Measurements from ENCODE around the gene ZFP36L1. TPM values are rescaled to one million over a fixed set of nuclear protein-coding genes. Genes with fewer than 3 reads are reported as not detected.

The ZFP36L1 gene
- total and polyA plus RNA-seq, 2 of the 13 experiments (the other 11 are each of a cell fraction or from before 2014, with no cell fraction given), result 7.4 to 10.2 TPM

GRCh38 chr14:68794130-68794850 lies 1.4 kb upstream of the ZFP36L1 start (continued):
- TF ChIP-seq MXD3 (CRISPR knock-in tag; IDR thresholded peaks at IDR 0.05) (peak; percentile 70; the same call in 1 of the 2 replicates), ZNF605 (CRISPR knock-in tag; IDR thresholded peaks at IDR 0.05) (no peak; the same call in none of the 2 replicates), ZNF562 (CRISPR knock-in tag; IDR thresholded peaks at IDR 0.05; ENCODE audit: borderline replicate concordance) (no peak), KLF12 (CRISPR knock-in tag; IDR thresholded peaks at IDR 0.05; ENCODE audit: borderline replicate concordance) (no peak; the same call in 1 of the 2 replicates), ONECUT2 (CRISPR knock-in tag; IDR thresholded peaks at IDR 0.05) (no peak), NFAT5 (CRISPR knock-in tag; IDR thresholded peaks at IDR 0.05) (no peak), TCF12 (IDR thresholded peaks at IDR 0.05) (no peak), TCF12 (CRISPR knock-in tag; IDR thresholded peaks at IDR 0.05) (no peak), ZNF230 (CRISPR knock-in tag; IDR thresholded peaks at IDR 0.05) (0 out of 2 replicates have a peak, but pooled peaks have one; percentile 51), RNF219 (CRISPR knock-in tag; IDR thresholded peaks at IDR 0.05) (no peak; the same call in 1 of the 2 replicates), TCF7L2 (IDR thresholded peaks at IDR 0.05; ENCODE audit: low read depth, low read length) (no peak), SRSF4 (IDR thresholded peaks at IDR 0.05; ENCODE audit: low read depth, low read length, poor library complexity, severe bottlenecking) (no peak), THAP7 (CRISPR knock-in tag; IDR thresholded peaks at IDR 0.05) (peak; percentile 68; the same call in 1 of the 2 replicates), NCOA5 (CRISPR knock-in tag; IDR thresholded peaks at IDR 0.05) (no peak), ZNF746 (CRISPR knock-in tag; IDR thresholded peaks at IDR 0.05) (no peak), PRPF4 (IDR thresholded peaks at IDR 0.05; ENCODE audit: low read depth, low read length, poor library complexity, severe bottlenecking) (no peak), ETV5 (CRISPR knock-in tag; IDR thresholded peaks at IDR 0.05; ENCODE audit: borderline replicate concordance) (peak; percentile 70; the same call in 1 of the 2 replicates), ZMYM2 (CRISPR knock-in tag; IDR thresholded peaks at IDR 0.05) (no peak), ZNF362 (CRISPR knock-in tag; IDR thresholded peaks at IDR 0.05; ENCODE audit: borderline replicate concordance) (no peak), ZNF773 (CRISPR knock-in tag; IDR thresholded peaks at IDR 0.05; ENCODE audit: borderline replicate concordance) (no peak)

Measured in HepG2 (cell line).